H1 (cell line): Measurements from ENCODE around the gene MPND. TPM values are rescaled to one million over a fixed set of nuclear protein-coding genes. Genes with fewer than 3 reads are reported as not detected.

Experiments
- CHD7 ChIP-seq: fragments of 300-600 bp; sonication (generic); IDR thresholded peaks from 2 replicates; pipeline ENCODE4 v1.7.1; 2012; ENCODE audit warnings: low read length, moderate library complexity, mild to moderate bottlenecking, inconsistent platforms; ENCODE audit not compliant: insufficient replicate concordance
- POU5F1 ChIP-seq: IDR thresholded peaks from 2 replicates; pipeline ENCODE4 v1.6.1; 2011; ENCODE audit warnings: low read depth, mild to moderate bottlenecking, low read length, moderate library complexity
- SIRT6 ChIP-seq: IDR thresholded peaks from one replicate; pipeline ENCODE4 v1.7.1; 2012; ENCODE audit warnings: low read length, inconsistent platforms
- polyA plus RNA-seq, 7 experiments: library from polyadenylated mRNA; depleted of rRNA in 3 of 7; stranded (reverse) in 5 of 7; unstranded in 2 of 7; fragments of >200 nt in 5 of 7; fragments of 200-250 nt in 2 of 7; gene quantifications; 1 replicate in 5 of 7; 2 replicates in 1 of 7; 4 replicates in 1 of 7; pipeline versions ENCODE4 v1.2.1 to v1.2.3, GENCODE V29; 2011 to 2013; ENCODE audit warnings: missing spikeins in 2 of 7, mixed read lengths in 2 of 7
- total RNA-seq: library from RNA; stranded (reverse); fragmentation: NEBNext Ultra II Directional; extraction: Animal tissue kit (Norgen Biotek cat#: 25700); gene quantifications from 2 replicates; pipeline ENCODE4 v1.2.1, GENCODE V29; 2021

The MPND gene
- total and polyA plus RNA-seq, 2 of the 8 experiments (the other 6 are each of a cell fraction or from before 2014, with no cell fraction given): 22.9 to 27.7 TPM

DNA sequence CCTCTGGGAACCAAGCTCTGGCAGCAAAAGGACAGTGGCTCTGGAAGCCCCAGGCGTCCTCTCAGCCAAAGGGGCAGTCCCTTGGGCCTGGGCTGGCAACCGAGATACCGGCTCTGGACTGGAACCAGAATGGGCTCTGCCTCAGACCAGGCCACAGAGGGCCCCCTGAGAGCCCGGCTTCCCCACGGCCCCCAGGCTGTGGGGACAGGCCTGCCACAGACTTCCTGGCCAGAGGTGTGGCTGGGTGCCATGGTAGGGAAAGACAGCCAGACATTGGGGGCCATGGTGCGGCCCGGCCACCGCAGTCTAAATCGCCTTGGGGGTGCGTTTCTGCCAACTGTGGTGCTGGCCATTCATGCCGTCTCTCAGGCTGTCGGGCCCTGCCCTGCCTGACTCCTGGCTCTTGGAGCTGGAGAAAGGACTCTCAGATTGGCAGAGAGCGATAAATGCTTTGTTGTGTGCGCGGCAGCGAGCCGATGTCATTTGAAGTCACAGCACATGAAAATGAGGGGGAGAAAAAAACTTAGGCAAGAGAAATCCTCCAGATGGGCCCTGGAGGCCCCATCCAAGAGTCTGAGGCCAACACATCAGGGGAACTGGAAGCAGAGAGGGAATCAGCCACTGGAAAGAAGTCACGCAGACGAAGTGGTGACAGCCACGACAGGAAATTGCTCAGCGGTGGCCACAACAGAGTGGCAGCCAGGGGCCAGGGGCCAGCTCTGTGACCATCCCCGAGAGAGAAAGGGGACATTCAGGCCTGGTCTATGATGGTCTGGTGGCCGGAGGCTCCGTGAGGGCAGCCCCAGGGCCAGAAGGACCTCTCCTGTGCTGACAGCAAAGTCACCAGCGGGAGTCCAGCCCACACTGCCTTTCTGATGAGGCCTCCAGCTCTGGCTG is 30.5 kb downstream of the MPND start (continued):
- TF ChIP-seq CHD7 (no peak), POU5F1 (no peak), SIRT6 (no peak)
- TF ChIP-seq, all 59 proteins: peak for 0
